ENCODE measurements around the gene DCLK1.

DCLK1 gene

DNA sequence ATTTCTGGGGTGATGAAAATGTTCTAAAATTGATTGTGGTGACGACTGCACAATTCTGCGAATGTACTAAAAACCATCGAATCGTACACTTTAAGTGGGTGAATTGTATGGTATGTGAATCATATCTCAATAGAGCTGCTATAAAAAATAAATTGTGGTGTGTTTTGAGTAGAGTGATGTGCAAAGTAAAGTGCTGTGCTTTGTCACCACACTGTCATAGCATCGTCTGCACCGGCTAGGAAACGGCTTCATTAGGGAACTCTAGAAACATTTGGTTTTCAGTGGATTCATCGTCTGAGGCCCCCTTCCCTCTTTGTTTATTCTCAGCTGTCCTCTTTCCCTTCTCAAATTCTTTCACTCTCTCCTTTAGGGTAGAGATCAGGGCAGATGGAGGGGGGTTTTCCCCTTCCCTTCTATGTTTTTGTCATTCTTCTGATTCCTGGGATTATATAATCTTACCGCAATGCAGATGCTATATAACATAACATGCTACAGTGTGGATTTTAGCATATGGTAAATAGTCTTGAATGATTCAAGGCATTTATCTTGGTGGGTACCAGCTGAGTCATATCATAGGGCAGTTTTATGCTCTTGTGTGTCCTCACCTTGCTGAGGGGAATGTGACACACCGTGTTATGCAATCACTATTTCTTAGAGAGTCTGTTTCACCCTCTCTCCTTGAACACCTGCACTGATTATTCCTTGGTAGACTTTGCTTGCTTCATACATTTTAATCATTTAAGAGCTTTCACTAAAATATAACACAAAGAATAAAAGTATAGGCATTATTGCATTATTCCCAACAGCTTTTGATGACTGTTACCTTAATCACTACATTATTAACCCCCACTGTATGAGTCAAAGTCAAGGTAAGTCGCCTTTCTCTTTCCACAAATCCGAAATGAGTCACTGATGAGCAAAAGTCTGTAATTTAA, 239.4 kb downstream of the DCLK1 start:
- no peak for DNase-seq

GRCh38 chr13:35889560-35889959, 241.6 kb downstream of the DCLK1 start:
- DNase-seq, result no peak

- peak; percentile 57 for DNase-seq
Observed at GRCh38 chr13:35888981-35889380, 242.2 kb downstream of the DCLK1 start.

DNA sequence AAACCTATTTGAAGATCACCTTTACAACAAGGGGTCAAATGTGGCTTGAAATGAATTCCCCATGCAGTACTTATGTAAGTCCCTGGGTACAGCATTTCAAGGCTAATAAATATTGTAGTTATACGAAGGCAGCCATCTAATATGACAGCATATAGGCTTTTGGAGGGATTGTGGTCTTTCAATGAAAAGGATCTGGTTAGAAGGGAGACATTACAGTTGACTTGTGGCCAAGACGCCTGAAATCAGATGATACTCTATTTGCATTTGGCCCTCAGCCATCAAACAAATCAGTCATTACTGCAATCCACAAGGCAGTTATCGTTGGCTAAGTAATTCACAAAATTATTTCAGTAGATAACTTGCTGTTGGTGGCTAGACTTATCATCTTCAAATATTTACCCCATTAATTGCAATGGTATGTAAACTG, 242.7 kb downstream of the DCLK1 start:
- DNase-seq, result peak; percentile 79

DNA sequence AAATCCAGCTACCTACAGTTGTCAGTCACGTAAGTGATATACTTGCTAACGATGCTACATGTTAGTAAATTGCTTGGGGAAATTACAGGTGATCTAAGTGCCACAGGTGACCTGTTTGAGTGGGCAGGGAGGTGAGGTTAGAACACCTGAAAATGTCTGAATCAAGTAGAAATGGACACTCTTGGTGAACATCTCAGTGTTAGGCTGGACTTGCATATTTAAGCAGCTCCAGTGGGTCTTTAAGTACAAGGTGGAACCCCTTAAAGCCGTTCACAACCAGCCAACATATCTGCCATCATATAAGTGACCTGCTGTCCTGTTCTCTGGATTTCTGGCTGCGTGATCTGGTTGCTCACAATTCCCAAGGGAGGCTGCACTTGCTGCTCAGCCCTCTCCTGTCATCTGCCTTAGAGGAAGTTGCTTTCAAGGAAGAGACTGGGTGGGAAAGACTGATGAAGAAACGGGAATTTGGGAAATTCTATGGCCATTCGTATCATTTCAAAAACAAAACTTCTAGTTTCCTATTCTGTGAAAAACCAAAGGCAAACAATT, 244.0 kb downstream of the DCLK1 start:
- no peak for DNase-seq

GRCh38 chr13:35886332-35887114, 244.7 kb downstream of the DCLK1 start:
- DNase-seq, result no peak

DNA sequence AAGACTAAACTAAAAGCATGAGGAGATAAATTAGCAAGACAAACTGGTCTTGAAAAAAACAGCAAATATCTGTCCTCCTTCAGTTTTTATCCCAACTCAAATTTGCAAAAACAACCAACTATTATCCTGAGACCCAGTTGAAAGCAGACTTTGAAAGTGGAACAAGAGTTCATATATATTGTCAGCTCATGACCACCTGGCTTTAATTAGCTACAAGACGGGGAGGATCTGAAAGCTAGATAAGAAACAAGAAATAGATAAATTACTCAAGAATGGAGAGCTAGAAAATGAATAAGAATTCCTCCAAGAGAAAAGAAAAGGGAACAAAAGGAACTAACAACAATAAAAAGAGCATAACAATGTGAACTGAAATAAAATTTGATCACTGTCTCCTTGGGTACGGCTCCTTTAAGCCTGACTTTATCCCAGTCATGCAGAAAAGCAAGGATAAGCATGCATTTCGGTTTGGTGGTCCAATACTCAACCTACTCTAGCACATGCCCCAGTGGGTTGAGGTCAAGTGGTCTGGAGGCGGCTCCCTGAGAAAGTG, 246.9 kb downstream of the DCLK1 start:
- no peak for DNase-seq

- no peak for DNase-seq
Observed at GRCh38 chr13:35882722-35883497, 248.3 kb downstream of the DCLK1 start.

DNA sequence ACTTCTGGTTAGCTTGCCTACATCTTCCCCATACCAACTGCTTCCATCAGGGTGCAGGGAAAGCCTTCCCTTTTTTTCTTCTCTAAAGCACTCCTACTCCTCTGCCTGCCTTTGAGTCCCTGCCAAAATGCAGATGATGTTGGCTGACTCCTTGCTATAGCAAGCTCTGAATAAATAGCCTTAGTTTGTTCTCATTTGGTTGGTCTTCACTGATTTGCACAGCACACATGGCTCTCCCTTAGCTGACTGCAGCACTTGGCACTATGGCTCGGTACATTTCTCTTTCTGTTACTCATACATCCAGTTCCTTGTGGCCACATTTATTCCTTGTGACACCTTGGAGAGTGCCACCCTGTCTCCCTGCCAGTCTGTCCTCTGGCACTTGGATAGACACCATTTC, 249.8 kb downstream of the DCLK1 start:
- DNase-seq, result peak; percentile 16

DNA sequence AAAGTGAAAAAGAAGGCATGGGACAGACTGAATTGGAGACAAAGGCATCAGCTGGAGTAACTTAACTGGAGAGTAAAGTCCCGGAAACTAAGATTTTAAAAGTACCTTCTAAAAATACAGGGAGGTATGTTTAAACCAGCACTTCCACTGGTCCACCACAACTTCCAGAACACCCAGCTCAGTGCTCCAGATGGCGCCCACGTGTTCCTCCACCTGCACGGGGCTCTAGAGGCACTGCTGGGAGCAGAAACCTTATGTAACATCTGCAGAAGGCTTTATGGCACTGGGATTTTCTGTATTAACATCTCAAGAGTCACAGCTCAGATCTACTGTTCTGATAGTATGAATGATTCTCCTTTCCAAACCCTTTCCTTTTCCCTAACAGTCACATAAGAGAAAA, 252.1 kb downstream of the DCLK1 start:
- DNase-seq, result no peak

DNA sequence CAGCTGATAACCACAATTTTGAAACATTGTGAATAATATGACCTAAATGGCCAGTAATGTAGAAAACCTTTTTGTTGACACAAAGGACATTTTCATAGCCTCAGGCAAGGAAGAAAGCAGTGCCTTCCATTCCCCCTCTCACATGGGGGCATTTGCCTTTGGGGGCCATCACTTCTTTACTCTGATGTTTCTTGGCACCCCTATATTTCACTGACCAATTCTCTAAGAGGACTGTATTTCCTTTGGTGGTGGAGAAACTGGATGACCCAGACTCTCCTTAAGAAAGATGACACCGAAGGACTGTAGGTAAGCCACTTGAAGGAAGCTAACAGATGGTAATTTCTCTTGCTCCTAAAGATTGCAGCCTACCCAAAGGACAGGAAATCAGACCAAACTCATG, 254.6 kb downstream of the DCLK1 start:
- DNase-seq, result no peak

- no peak for DNase-seq
Observed at GRCh38 chr13:35874704-35875103, 256.5 kb downstream of the DCLK1 start.

GRCh38 chr13:35872369-35872768, 258.8 kb downstream of the DCLK1 start:
- DNase-seq, result no peak

DNA sequence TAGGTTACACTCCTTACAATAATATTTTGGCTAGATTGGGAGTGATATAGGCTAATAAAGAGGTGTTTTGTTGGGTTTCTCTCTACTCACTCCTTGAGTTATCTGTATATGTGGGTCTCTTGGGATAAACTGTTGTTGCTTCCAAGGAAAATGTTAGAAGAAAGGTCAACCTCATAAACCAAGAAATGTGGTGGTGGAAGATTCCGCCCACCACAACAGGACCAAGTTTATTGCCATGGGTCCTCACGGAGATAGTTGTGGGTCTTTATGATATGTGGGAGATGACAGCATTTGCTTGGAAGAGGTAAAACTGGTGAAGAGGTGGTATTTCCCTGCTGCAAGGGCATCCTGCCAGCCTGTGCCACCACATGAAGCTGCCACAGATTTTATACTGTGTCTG, 259.6 kb downstream of the DCLK1 start:
- no peak for DNase-seq

DNA sequence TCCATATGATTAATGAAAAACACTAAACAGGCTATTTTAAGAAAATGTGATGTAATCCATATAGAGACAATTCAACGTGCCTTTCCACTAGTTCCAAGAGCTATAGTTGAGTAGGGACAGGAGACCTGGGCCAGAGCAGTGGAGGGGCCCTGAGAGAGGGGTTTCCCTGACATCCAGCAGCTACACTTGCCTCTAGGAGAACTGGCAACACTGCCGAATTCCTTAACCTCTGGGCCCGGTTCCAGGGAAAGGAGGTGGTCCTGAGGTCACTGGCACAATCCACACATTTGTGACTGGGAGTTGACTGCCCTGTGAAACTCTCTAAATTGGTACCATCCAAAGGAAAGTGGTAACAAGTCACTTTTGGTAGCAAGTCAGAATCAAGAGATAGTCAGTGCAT, 264.4 kb downstream of the DCLK1 start:
- DNase-seq, result no peak

GRCh38 chr13:35865341-35866240, 265.6 kb downstream of the DCLK1 start:
- DNase-seq, result no peak

DNA sequence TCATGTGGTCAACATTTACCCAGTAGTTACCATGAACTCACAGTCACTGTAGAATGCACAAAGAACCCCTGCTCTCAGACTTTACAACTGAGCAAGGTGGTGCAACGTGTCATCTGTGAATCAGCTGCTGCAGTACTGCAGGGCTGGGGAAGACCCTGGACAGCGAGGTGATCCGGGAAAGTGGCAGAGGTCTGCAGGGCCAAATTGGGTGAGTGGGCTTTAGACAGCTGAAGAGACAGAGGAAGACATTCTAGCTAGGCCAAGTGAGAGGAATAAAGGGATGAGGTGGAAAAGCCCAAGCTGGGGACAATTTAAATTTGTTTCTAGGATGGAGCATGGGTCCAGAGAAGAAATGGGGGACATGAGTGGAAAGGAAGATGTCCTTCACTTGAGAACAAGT, 270.5 kb downstream of the DCLK1 start:
- no peak for DNase-seq

DNA sequence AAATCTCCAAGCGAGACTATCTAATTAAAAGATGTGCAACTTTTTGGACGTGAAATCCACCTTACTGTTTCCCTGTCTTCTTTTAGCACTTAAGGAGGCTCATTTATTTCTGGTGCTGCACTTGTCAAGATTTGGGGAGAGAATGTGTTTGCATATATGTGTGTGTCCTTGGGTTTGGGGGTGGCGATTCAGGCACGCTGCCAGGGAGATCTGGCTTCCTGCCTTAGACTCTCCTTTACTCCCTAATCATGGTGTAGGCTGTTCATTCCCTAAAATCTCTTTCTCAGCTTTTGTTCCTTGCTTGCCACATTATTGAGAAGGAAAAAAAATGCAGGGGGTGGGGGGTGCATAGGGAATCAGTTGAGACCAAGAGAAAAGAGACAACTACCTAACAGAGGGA, 271.2 kb downstream of the DCLK1 start:
- DNase-seq, result no peak

GRCh38 chr13:35858665-35859064, 272.5 kb downstream of the DCLK1 start:
- DNase-seq, result no peak

DNA sequence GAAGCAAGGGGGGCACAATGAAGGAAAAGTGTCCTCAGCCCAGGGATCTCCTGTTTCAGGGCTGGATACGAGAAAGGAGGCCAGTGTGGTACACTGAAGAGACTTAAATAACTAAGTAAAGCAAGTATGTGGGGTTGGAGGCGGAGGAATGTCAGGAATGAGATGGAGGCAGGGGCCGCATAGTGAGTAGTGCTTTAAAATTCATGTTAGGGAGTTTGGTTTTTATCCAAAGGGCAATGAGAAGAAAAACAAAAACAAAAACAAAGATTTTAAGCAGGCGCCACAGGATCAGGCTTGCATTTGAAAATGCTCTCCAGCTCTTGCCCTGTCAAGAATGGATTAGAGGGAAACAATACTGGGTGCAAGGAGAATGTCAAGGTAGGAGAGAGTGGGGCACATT, 273.4 kb downstream of the DCLK1 start:
- peak; percentile 19 for DNase-seq

DNA sequence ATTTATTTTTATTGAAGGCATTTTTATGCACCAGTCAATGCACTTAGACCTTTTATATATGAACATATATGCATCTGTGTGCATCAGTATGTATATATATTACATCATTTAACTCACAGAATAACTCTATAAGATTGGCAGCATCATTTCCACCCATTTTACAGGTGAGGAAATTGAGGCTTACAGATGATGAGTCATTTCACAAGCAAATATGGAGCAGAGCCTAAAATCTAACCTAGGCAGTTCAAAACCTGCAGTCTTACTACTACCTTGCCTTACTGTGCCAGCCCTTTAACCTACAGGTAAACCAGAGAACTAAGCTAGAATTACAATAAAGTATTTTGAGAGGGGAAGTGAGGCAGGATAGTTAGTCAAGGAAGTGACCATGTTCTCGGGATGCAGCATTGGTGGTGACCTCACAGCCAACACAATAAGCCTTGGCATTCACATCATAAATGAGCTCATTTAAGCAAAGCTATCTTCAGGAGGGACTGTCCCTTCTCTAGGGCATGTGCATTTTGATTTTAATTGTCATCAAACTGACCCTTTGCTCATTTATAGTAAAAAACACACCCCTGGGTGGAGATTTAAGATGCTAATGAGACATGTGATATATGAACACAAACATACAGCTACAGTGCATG, 274.3 kb downstream of the DCLK1 start:
- DNase-seq, result no peak
